ENCODE results near the gene ACSF2. TPM values are rescaled to one million over a fixed set of nuclear protein-coding genes. Genes with fewer than 3 reads are reported as not detected.

Gene ACSF2
- total RNA-seq, 1 donor = 63.0 TPM

DNA sequence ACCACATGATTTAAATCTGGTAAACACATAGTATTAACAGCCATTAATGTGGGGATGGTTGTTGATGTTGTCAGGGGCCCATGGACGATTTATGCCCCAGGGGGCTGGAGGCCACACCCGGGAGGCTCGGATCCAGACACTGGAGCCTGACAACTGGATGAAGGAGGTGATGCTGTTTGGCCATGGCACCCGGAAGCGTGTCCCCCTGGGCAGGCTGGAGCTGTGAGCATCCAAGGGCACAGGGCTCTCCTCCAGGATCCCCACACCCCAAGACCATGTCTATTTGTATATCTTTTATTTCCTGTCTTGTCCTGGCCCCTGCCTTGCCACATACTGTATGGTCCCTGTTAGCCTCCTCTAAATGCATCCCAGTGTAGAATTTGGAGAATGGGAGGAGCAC is 57.2 kb downstream of the ACSF2 start:
- no peak overlapping the region for H3K4me2 ChIP-seq (ENCODE audit: insufficient read depth, low read length)
- DNase-seq (ENCODE audit: insufficient read length, low spot score, missing footprints) = no peak
- H3K4me3 ChIP-seq (ENCODE audit: insufficient read depth, low read length) = no peak overlapping the region
- H3K4me1 ChIP-seq (ENCODE audit: insufficient read depth, low read length) = peaks cover 20% of the 10 kb centered on the region
- H3K9me3 ChIP-seq (ENCODE audit: low read depth, low read length) = no peaks in the 10 kb centered on the region
- peaks cover 28% of the 10 kb centered on the region for H3K36me3 ChIP-seq (ENCODE audit: insufficient read depth, low read length)
- peak overlapping the region; percentile 87 for H3K27ac ChIP-seq (ENCODE audit: low read depth, low read length)
- peaks cover 9% of the 10 kb centered on the region for H4K20me1 ChIP-seq (ENCODE audit: insufficient read depth, low read length)
- H3K79me2 ChIP-seq (ENCODE audit: insufficient read depth, low read length) = peaks cover 25% of the 10 kb centered on the region
- no peak overlapping the region for H2AFZ ChIP-seq (ENCODE audit: low read length)
- TF ChIP-seq, protein P1, sequence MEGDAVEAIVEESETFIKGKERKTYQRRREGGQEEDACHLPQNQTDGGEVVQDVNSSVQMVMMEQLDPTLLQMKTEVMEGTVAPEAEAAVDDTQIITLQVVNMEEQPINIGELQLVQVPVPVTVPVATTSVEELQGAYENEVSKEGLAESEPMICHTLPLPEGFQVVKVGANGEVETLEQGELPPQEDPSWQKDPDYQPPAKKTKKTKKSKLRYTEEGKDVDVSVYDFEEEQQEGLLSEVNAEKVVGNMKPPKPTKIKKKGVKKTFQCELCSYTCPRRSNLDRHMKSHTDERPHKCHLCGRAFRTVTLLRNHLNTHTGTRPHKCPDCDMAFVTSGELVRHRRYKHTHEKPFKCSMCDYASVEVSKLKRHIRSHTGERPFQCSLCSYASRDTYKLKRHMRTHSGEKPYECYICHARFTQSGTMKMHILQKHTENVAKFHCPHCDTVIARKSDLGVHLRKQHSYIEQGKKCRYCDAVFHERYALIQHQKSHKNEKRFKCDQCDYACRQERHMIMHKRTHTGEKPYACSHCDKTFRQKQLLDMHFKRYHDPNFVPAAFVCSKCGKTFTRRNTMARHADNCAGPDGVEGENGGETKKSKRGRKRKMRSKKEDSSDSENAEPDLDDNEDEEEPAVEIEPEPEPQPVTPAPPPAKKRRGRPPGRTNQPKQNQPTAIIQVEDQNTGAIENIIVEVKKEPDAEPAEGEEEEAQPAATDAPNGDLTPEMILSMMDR (IDR thresholded peaks at IDR 0.05; ENCODE audit: extremely low read depth, low read depth, low read length) = no peak
- H3K27me3 ChIP-seq (ENCODE audit: insufficient read depth, low read length) = no peaks in the 10 kb centered on the region

DNA sequence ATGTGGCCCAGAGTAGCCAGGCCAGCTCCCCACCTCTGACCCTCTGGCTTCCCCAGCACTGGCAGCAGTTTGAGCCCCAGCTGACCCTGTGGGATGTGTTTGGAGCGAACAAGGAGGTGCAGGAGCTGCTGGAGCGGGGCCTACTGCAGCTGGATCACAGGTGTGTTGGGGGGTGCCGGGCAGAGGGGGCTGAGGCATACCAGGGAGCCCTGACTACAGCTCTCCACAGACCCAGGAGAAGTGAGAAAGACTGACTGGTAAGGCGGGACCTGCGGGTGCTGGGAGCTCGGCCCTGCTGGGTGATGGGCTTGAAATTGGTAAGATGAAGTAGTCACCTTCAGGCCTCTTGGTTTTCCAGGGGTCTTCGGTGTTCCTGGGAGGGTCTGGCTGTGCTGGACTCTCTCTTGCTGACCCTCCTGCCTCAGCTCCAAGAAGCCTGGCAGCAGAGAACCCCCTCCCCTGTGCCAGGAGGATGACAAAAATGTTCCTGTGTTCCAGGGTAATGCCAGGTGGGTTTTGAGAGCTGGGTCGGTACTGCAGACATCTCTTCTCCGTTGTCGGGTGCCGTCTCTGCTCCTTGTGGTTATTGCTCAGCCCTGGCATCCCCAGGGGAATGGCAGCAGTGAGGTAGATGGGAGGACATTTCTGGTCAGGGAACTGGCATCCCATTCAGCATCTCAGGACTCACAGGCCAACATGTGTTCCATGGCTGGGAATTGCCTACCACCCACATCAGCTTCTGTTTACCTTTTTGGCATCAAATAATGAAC is 58.6 kb downstream of the ACSF2 start:
- Histone ChIP-seq H3K4me1 (ENCODE audit: insufficient read depth, low read length) (peaks cover 17% of the 10 kb centered on the region), H3K27me3 (ENCODE audit: insufficient read depth, low read length) (no peaks in the 10 kb centered on the region), H2AFZ (ENCODE audit: low read length) (no peak overlapping the region), H3K79me2 (ENCODE audit: insufficient read depth, low read length) (peaks cover 20% of the 10 kb centered on the region), H4K20me1 (ENCODE audit: insufficient read depth, low read length) (peaks cover 8% of the 10 kb centered on the region), H3K27ac (ENCODE audit: low read depth, low read length) (no peak overlapping the region), H3K4me2 (ENCODE audit: insufficient read depth, low read length) (no peak overlapping the region), H3K36me3 (ENCODE audit: insufficient read depth, low read length) (peaks cover 28% of the 10 kb centered on the region), H3K4me3 (ENCODE audit: insufficient read depth, low read length) (no peak overlapping the region), H3K9me3 (ENCODE audit: low read depth, low read length) (no peaks in the 10 kb centered on the region)
- peak; percentile 92 for DNase-seq (ENCODE audit: insufficient read length, low spot score, missing footprints)
- TF ChIP-seq, protein P1 (IDR thresholded peaks at IDR 0.05; ENCODE audit: extremely low read depth, low read depth, low read length) = no peak

DNA sequence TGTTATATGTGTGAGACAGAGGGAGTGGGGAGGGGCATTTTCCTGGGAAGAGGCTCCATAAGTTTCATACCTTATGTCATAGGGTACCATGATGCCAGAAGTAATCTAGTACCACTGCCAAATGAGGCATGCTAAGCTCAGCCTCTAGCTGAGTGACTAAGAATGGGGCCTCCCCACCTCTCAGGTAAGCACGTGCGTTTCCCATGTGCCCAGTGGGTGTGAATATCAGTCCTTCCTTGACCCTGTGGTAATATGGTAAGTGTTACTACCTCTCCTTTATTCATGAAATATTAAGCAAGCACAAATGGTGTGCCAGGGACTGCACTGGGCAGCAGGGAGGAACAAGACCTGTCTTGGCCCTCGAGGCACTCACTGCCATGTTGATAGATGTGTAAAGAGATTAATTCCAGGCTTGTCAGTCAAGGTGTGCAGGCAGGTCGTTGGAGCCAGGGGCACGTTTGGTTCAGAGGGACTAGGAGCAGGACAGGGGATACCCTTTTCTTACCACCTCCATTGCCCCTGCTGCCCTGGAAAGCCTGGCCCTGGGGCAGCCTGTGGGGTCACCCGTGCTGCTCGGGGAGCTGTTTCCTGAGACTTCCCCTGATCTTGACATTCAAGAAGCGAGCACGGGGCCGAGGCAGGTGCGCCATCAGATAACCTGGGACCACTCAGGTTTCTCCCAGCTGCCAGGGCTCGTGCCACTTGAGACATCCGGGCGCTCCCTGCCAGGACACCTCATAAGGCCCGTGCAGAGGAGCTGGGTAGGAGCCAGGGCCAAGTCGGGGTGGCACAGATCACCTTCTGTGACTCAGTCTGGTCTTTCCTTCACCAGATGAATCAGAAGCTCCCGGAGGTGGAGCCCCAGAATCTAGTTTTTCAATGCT is 61.4 kb downstream of the ACSF2 start:
- H3K79me2 ChIP-seq (ENCODE audit: insufficient read depth, low read length) = no peaks in the 10 kb centered on the region
- no peaks in the 10 kb centered on the region for H4K20me1 ChIP-seq (ENCODE audit: insufficient read depth, low read length)
- H3K9me3 ChIP-seq (ENCODE audit: low read depth, low read length) = no peaks in the 10 kb centered on the region
- no peak overlapping the region for H2AFZ ChIP-seq (ENCODE audit: low read length)
- H3K4me2 ChIP-seq (ENCODE audit: insufficient read depth, low read length) = peak overlapping the region; percentile 36
- no peak overlapping the region for H3K27ac ChIP-seq (ENCODE audit: low read depth, low read length)
- peaks cover 13% of the 10 kb centered on the region for H3K4me1 ChIP-seq (ENCODE audit: insufficient read depth, low read length)
- peak; percentile 88 for DNase-seq (ENCODE audit: insufficient read length, low spot score, missing footprints)
- H3K27me3 ChIP-seq (ENCODE audit: insufficient read depth, low read length) = no peaks in the 10 kb centered on the region
- no peak overlapping the region for H3K4me3 ChIP-seq (ENCODE audit: insufficient read depth, low read length)
- TF ChIP-seq, protein P1 (IDR thresholded peaks at IDR 0.05; ENCODE audit: extremely low read depth, low read depth, low read length) = no peak
- peaks cover 28% of the 10 kb centered on the region for H3K36me3 ChIP-seq (ENCODE audit: insufficient read depth, low read length)

DNA sequence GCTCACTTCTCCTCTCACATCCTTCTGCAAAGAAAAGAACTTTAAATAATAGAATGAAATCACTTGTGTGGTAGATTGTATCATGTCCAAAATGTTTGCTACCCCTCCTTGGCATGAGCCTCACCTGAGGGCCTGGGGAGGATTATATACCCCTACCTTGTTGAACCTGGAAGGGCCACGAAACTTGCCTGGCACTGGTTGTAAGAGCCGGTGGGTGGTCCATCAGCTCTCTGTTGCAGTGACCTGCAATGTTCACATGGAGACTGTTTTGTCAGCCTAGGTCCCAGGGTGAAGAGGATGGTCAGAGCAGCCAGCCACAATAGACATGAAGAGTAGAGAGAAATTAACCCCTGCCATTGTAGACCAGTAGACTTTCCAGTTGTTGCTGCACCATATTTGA is 62.9 kb downstream of the ACSF2 start:
- TF ChIP-seq, protein P1 (IDR thresholded peaks at IDR 0.05; ENCODE audit: extremely low read depth, low read depth, low read length) = no peak
- Histone ChIP-seq H3K79me2 (ENCODE audit: insufficient read depth, low read length) (no peaks in the 10 kb centered on the region), H3K27me3 (ENCODE audit: insufficient read depth, low read length) (no peaks in the 10 kb centered on the region), H3K27ac (ENCODE audit: low read depth, low read length) (no peak overlapping the region), H3K36me3 (ENCODE audit: insufficient read depth, low read length) (peaks cover 21% of the 10 kb centered on the region), H3K4me2 (ENCODE audit: insufficient read depth, low read length) (no peak overlapping the region), H4K20me1 (ENCODE audit: insufficient read depth, low read length) (no peaks in the 10 kb centered on the region), H2AFZ (ENCODE audit: low read length) (no peak overlapping the region), H3K4me1 (ENCODE audit: insufficient read depth, low read length) (peaks cover 8% of the 10 kb centered on the region), H3K9me3 (ENCODE audit: low read depth, low read length) (no peaks in the 10 kb centered on the region), H3K4me3 (ENCODE audit: insufficient read depth, low read length) (no peak overlapping the region)
- no peak for DNase-seq (ENCODE audit: insufficient read length, low spot score, missing footprints)
